Glutamatergic neuron (in vitro differentiated cells): ENCODE results near the gene NEGR1. TPM values are rescaled to one million over a fixed set of nuclear protein-coding genes. Genes with fewer than 3 reads are reported as not detected.

Source experiments
- DNase-seq: peaks from one replicate; pipeline ENCODE4 v3.0.0; 2022
- H3K27ac Mint-ChIP-seq: one replicate; pipeline ENCODE4 v1.8.0; 2020; ENCODE audit warnings: mild to moderate bottlenecking, mixed read lengths, inconsistent platforms; ENCODE audit not compliant: unreplicated experiment
- H3K27me3 Mint-ChIP-seq: one replicate; pipeline ENCODE4 v1.8.0; 2020; ENCODE audit warnings: mild to moderate bottlenecking, moderate library complexity, mixed read lengths, inconsistent platforms; ENCODE audit not compliant: unreplicated experiment
- H3K36me3 Mint-ChIP-seq: one replicate; pipeline ENCODE4 v1.8.0; 2020; ENCODE audit warnings: mild to moderate bottlenecking, mixed read lengths, inconsistent platforms; ENCODE audit not compliant: unreplicated experiment
- H3K4me1 Mint-ChIP-seq: one replicate; pipeline ENCODE4 v1.8.0; 2020; ENCODE audit warnings: mild to moderate bottlenecking, low read depth, mixed read lengths, inconsistent platforms; ENCODE audit not compliant: unreplicated experiment
- H3K4me3 Mint-ChIP-seq: one replicate; pipeline ENCODE4 v1.8.0; 2020; ENCODE audit warnings: mild to moderate bottlenecking, mixed read lengths, inconsistent platforms; ENCODE audit not compliant: unreplicated experiment
- H3K9me3 Mint-ChIP-seq: one replicate; pipeline ENCODE4 v1.8.0; 2020; ENCODE audit warnings: mild to moderate bottlenecking, moderate library complexity, mixed read lengths, inconsistent platforms; ENCODE audit not compliant: unreplicated experiment
- CTCF ChIP-seq: fragments of 200-600 bp; sonication (generic); IDR thresholded peaks from one replicate; pipeline ENCODE4 v1.5.0; 2021; ENCODE audit not compliant: partially characterized antibody, unreplicated experiment
- total RNA-seq: library from RNA; stranded (reverse); fragmentation: NEBNext Ultra II Directional; extraction: Animal tissue kit (Norgen Biotek cat#: 25700); gene quantifications from one replicate; pipeline ENCODE4 v1.2.1, GENCODE V29; 2021; ENCODE audit not compliant: unreplicated experiment

The NEGR1 gene
- total RNA-seq, 1 donor from 2014 or later = 0.51 TPM

- no peak for TF ChIP-seq CTCF
- no peaks in the 10 kb centered on the region for H3K9me3 Mint-ChIP-seq
- H3K27me3 Mint-ChIP-seq = no peaks in the 10 kb centered on the region
- H3K4me1 Mint-ChIP-seq = peaks cover 1% of the 10 kb centered on the region
- no peak overlapping the region for H3K27ac Mint-ChIP-seq
- no peaks in the 10 kb centered on the region for H3K36me3 Mint-ChIP-seq
- H3K4me3 Mint-ChIP-seq = no peak overlapping the region
- DNase-seq = no peak
These were observed 270.6 kb downstream of the NEGR1 start for GRCh38 chr1:72011721-72012120.

GRCh38 chr1:72010094-72010431, 272.3 kb downstream of the NEGR1 start:
- Mint-ChIP-seq H3K4me3 (no peak overlapping the region), H3K27me3 (no peaks in the 10 kb centered on the region), H3K4me1 (peaks cover 1% of the 10 kb centered on the region), H3K9me3 (no peaks in the 10 kb centered on the region), H3K27ac (no peak overlapping the region), H3K36me3 (no peaks in the 10 kb centered on the region)
- no peak for TF ChIP-seq CTCF
- no peak for DNase-seq

- Mint-ChIP-seq H3K4me3 (no peak overlapping the region), H3K27me3 (no peaks in the 10 kb centered on the region), H3K36me3 (no peaks in the 10 kb centered on the region), H3K9me3 (no peaks in the 10 kb centered on the region), H3K4me1 (peaks cover 1% of the 10 kb centered on the region), H3K27ac (no peak overlapping the region)
- DNase-seq = no peak
- no peak for TF ChIP-seq CTCF
These were observed 272.9 kb downstream of the NEGR1 start for GRCh38 chr1:72009173-72010093.

- Mint-ChIP-seq H3K9me3 (no peaks in the 10 kb centered on the region), H3K4me3 (no peak overlapping the region), H3K4me1 (peaks cover 1% of the 10 kb centered on the region), H3K27ac (no peak overlapping the region), H3K36me3 (no peaks in the 10 kb centered on the region), H3K27me3 (no peaks in the 10 kb centered on the region)
- no peak for TF ChIP-seq CTCF
- DNase-seq = no peak
These were observed 275.0 kb downstream of the NEGR1 start for GRCh38 chr1:72007312-72007711.

- Mint-ChIP-seq H3K9me3 (no peaks in the 10 kb centered on the region), H3K36me3 (no peaks in the 10 kb centered on the region), H3K27ac (no peak overlapping the region), H3K4me3 (no peak overlapping the region), H3K4me1 (peaks cover 1% of the 10 kb centered on the region), H3K27me3 (no peaks in the 10 kb centered on the region)
- no peak for TF ChIP-seq CTCF
- DNase-seq = no peak
These were observed 276.2 kb downstream of the NEGR1 start for GRCh38 chr1:72006092-72006491.
